Measurements from ENCODE around the gene CHI3L2. TPM values are rescaled to one million over a fixed set of nuclear protein-coding genes. Genes with fewer than 3 reads are reported as not detected.
A peak's percentile ranks its signal among the peaks of the same experiment; 100 is the strongest.

CHI3L2 gene
- total and polyA plus RNA-seq, 2 donors (not counting 1 experiment from before 2014, with no cell fraction given): 9.2 to 31.5 TPM

GRCh38 chr1:111269825-111270406 lies 42.4 kb downstream of the CHI3L2 start:
- Histone ChIP-seq H3K27ac (ENCODE audit: low read length in 2 of 2) (no peak overlapping the region), H3K9me3 (ENCODE audit: control extremely low read depth in 1 of 3, control insufficient read depth in 2 of 3, insufficient read depth in 1 of 3, low read length in 2 of 3) (peaks cover 0 to 16% (median 6%) of the 10 kb centered on the region in 3 donors), H3K9ac (ENCODE audit: low read length) (peak overlapping the region; percentile 59), H3K4me2 (replicated peaks; ENCODE audit: low read depth, low read length, poor library complexity, severe bottlenecking) (peak overlapping the region; percentile 81), H4K20me1 (ENCODE audit: control insufficient read depth, insufficient read depth, low read length, poor library complexity, severe bottlenecking) (no peaks in the 10 kb centered on the region), H3K27me3 (replicated peaks in 1 of 4; ENCODE audit: control extremely low read depth in 1 of 4, control insufficient read depth in 3 of 4, insufficient read depth in 4 of 4, low read length in 3 of 4) (peaks cover 0 to 34% (median 27%) of the 10 kb centered on the region in 4 experiments), H3K36me3 (replicated peaks in 1 of 2; ENCODE audit: control extremely low read depth in 1 of 2, control insufficient read depth in 1 of 2, extremely low read depth in 1 of 2, insufficient read depth in 2 of 2, low read length in 1 of 2) (no peaks in the 10 kb centered on the region), H3K4me3 (ENCODE audit: control extremely low read depth in 1 of 5, extremely low read depth in 1 of 5, insufficient read depth in 1 of 5, low read depth in 2 of 5, low read length in 4 of 5) (no peak overlapping the region), H3K79me2 (ENCODE audit: control insufficient read depth, insufficient read depth, low read length) (no peaks in the 10 kb centered on the region), H2AFZ (ENCODE audit: insufficient read depth, low read depth, low read length, poor library complexity, severe bottlenecking) (no peak overlapping the region), H3K4me1 (ENCODE audit: control insufficient read depth in 2 of 2, insufficient read depth in 2 of 2, low read length in 2 of 2) (peaks cover 21 to 22% of the 10 kb centered on the region in 2 donors)
- no peak overlapping the region for H3K27ac Mint-ChIP-seq
- TF ChIP-seq EZH2 (IDR thresholded peaks at IDR 0.05; ENCODE audit: borderline replicate concordance, insufficient read depth, low read depth, low read length, poor library complexity, severe bottlenecking): no peak
- TF ChIP-seq, protein P1, sequence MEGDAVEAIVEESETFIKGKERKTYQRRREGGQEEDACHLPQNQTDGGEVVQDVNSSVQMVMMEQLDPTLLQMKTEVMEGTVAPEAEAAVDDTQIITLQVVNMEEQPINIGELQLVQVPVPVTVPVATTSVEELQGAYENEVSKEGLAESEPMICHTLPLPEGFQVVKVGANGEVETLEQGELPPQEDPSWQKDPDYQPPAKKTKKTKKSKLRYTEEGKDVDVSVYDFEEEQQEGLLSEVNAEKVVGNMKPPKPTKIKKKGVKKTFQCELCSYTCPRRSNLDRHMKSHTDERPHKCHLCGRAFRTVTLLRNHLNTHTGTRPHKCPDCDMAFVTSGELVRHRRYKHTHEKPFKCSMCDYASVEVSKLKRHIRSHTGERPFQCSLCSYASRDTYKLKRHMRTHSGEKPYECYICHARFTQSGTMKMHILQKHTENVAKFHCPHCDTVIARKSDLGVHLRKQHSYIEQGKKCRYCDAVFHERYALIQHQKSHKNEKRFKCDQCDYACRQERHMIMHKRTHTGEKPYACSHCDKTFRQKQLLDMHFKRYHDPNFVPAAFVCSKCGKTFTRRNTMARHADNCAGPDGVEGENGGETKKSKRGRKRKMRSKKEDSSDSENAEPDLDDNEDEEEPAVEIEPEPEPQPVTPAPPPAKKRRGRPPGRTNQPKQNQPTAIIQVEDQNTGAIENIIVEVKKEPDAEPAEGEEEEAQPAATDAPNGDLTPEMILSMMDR (IDR thresholded peaks at IDR 0.05): no peak
- peaks cover 49% of the 10 kb centered on the region for H3K27me3 Mint-ChIP-seq
- intact Hi-C loops (cut with micrococcal nuclease): loop anchor here (2.0 to 10.0 kb wide), 2 partner anchors 45 to 49 kb away; no protein-coding TSS in a partner anchor
- peaks cover 21% of the 10 kb centered on the region for H3K4me1 Mint-ChIP-seq
- POLR2A ChIA-PET: interaction anchor here (0.6 kb wide), 1 partner anchor 142 kb away, joined by 3 read pairs; no protein-coding TSS in a partner anchor
- peak; percentile 38 for DNase-seq
- ATAC-seq (ENCODE audit: low read depth): peak; percentile 43
- CTCF ChIA-PET: interaction anchor here (0.7 kb wide), 1 partner anchor 277 kb away, joined by 3 read pairs; no protein-coding TSS in a partner anchor
- H3K9me3 Mint-ChIP-seq (ENCODE audit: insufficient read depth): peaks cover 9% of the 10 kb centered on the region
- 100% methylated on average over 1 of the region's 4 CpGs for WGBS (ENCODE audit: insufficient coverage)
- peak overlapping the region; percentile 81 for H3K4me3 Mint-ChIP-seq

Data from B cell (primary cell).